Measurements from ENCODE around the gene BCL11B. TPM values are rescaled to one million over a fixed set of nuclear protein-coding genes. Genes with fewer than 3 reads are reported as not detected.

The BCL11B gene
- total and polyA plus RNA-seq, 2 experiments from 2014 or later: 0.28 to 3.2 TPM

DNA sequence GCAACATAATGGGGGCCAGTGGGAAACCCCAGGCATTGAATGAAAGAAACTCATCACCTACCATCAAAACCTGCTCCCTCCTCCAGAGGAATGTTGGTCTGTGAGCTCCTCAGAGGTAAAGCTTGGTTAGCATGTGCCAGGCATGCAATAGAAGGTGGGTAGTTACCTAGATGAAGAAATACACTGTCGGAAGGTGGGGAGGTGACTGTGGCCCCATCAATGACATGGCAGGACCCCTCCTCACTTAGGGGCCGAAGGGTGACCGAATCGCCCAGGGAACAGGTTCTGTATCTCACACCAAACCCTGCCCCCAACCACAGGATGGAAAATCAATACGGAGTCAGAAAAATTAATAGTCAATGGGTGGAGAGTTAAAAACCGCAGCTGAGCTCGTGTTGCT, 135.6 kb downstream of the BCL11B start:
- H3K4me2 ChIP-seq: no peak overlapping the region
- no peaks in the 10 kb centered on the region for H3K9me3 ChIP-seq (ENCODE audit: low read depth)
- no peaks in the 10 kb centered on the region for H4K20me1 ChIP-seq (ENCODE audit: insufficient read depth, poor library complexity, severe bottlenecking)
- no peak for DNase-seq (ENCODE audit: low spot score)
- no peak for TF ChIP-seq EZH2phosphoT487 (IDR thresholded peaks at IDR 0.05; ENCODE audit: low read depth, severe bottlenecking, unreplicated experiment)
- TF ChIP-seq EZH2 (IDR thresholded peaks at IDR 0.05; ENCODE audit: borderline replicate concordance): no peak
- TF ChIP-seq, protein P1, sequence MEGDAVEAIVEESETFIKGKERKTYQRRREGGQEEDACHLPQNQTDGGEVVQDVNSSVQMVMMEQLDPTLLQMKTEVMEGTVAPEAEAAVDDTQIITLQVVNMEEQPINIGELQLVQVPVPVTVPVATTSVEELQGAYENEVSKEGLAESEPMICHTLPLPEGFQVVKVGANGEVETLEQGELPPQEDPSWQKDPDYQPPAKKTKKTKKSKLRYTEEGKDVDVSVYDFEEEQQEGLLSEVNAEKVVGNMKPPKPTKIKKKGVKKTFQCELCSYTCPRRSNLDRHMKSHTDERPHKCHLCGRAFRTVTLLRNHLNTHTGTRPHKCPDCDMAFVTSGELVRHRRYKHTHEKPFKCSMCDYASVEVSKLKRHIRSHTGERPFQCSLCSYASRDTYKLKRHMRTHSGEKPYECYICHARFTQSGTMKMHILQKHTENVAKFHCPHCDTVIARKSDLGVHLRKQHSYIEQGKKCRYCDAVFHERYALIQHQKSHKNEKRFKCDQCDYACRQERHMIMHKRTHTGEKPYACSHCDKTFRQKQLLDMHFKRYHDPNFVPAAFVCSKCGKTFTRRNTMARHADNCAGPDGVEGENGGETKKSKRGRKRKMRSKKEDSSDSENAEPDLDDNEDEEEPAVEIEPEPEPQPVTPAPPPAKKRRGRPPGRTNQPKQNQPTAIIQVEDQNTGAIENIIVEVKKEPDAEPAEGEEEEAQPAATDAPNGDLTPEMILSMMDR (IDR thresholded peaks at IDR 0.05; ENCODE audit: poor library complexity): no peak
- no peaks in the 10 kb centered on the region for H3K27me3 ChIP-seq
- H3K27ac ChIP-seq: no peak overlapping the region
- H2AFZ ChIP-seq: no peak overlapping the region
- no peaks in the 10 kb centered on the region for H3K79me2 ChIP-seq
- H3K36me3 ChIP-seq (replicated peaks; ENCODE audit: insufficient read depth, low read depth): no peaks in the 10 kb centered on the region
- H3K4me3 ChIP-seq: no peak overlapping the region
- H3K4me1 ChIP-seq (ENCODE audit: insufficient read depth): peaks cover 11% of the 10 kb centered on the region
- H3K9me2 ChIP-seq (replicated peaks; ENCODE audit: insufficient read depth): no peaks in the 10 kb centered on the region
- WGBS (ENCODE audit: low lambda C conversion rate, missing lambda C conversion rate): 95% methylated on average over 7 of the region's 7 CpGs

DNA sequence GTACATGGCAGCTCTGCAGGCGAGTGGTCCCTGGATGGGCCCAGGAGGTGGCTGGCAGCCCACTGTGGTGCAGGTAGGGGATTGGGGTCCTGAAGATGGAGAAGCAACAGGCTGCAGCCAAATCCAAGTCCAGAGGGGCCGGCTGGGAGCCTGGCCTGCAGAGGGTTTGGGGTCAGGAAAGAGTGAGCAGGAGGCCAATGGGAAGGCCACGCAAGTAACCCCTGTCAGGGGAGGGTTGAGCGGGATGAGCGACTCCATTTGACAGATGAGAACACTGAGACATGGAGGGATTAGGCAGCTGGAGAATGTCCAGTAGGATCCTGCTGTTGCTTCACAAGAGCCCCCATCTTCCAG, 136.0 kb downstream of the BCL11B start:
- Histone ChIP-seq H3K27ac (no peak overlapping the region), H3K9me3 (ENCODE audit: low read depth) (no peaks in the 10 kb centered on the region), H3K27me3 (no peaks in the 10 kb centered on the region), H3K4me2 (no peak overlapping the region), H3K36me3 (replicated peaks; ENCODE audit: insufficient read depth, low read depth) (no peaks in the 10 kb centered on the region), H3K4me1 (ENCODE audit: insufficient read depth) (peaks cover 11% of the 10 kb centered on the region), H3K9me2 (replicated peaks; ENCODE audit: insufficient read depth) (no peaks in the 10 kb centered on the region), H2AFZ (no peak overlapping the region), H3K79me2 (no peaks in the 10 kb centered on the region), H4K20me1 (ENCODE audit: insufficient read depth, poor library complexity, severe bottlenecking) (no peaks in the 10 kb centered on the region), H3K4me3 (no peak overlapping the region)
- DNase-seq (ENCODE audit: low spot score): no peak
- WGBS (ENCODE audit: low lambda C conversion rate, missing lambda C conversion rate): 93% methylated on average over 5 of the region's 5 CpGs
- TF ChIP-seq, protein P1 (IDR thresholded peaks at IDR 0.05; ENCODE audit: poor library complexity): no peak
- TF ChIP-seq EZH2phosphoT487 (IDR thresholded peaks at IDR 0.05; ENCODE audit: low read depth, severe bottlenecking, unreplicated experiment): no peak

DNA sequence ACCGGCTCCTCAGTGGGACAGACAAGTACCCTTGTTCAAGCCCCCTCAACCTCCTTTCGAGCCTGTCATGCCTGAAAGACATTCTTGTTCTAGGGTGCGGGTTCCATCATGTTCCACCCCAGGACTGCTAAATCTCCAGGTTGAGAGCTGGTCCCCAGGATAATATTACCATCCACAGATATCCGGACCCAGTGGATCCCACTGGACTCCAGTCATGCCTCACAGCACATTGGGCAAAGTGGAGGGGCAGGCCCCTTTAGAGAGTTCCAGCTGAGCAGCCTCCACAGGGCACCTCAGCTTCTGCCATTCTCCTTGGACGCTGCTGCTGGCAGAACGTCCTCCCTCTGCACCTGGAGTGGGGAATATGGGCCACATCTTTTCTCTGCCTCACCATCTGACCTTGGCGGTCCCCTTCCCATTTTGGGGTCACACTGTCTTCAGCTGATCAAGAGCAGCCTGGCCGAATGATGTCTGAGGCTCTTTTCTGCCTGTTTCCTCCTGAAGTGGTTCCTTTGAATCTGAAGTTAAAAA, 137.4 kb downstream of the BCL11B start:
- Histone ChIP-seq H3K79me2 (no peaks in the 10 kb centered on the region), H3K9me3 (ENCODE audit: low read depth) (no peaks in the 10 kb centered on the region), H2AFZ (no peak overlapping the region), H3K4me2 (no peak overlapping the region), H3K4me1 (ENCODE audit: insufficient read depth) (peaks cover 11% of the 10 kb centered on the region), H3K4me3 (no peak overlapping the region), H4K20me1 (ENCODE audit: insufficient read depth, poor library complexity, severe bottlenecking) (no peaks in the 10 kb centered on the region), H3K27me3 (no peaks in the 10 kb centered on the region), H3K9me2 (replicated peaks; ENCODE audit: insufficient read depth) (no peaks in the 10 kb centered on the region), H3K27ac (no peak overlapping the region), H3K36me3 (replicated peaks; ENCODE audit: insufficient read depth, low read depth) (no peaks in the 10 kb centered on the region)
- TF ChIP-seq, protein P1 (IDR thresholded peaks at IDR 0.05; ENCODE audit: poor library complexity): no peak
- no peak for TF ChIP-seq EZH2phosphoT487 (IDR thresholded peaks at IDR 0.05; ENCODE audit: low read depth, severe bottlenecking, unreplicated experiment)
- no peak for TF ChIP-seq EZH2 (IDR thresholded peaks at IDR 0.05; ENCODE audit: borderline replicate concordance)
- 95% methylated on average over 8 of the region's 8 CpGs for WGBS (ENCODE audit: low lambda C conversion rate, missing lambda C conversion rate)
- DNase-seq (ENCODE audit: low spot score): no peak
